ENCODE data around the gene SORL1. TPM values are rescaled to one million over a fixed set of nuclear protein-coding genes. Genes with fewer than 3 reads are reported as not detected.
"Not testable (repeated sequence)": the region's sequence is repeated elsewhere in the genome, so short reads cannot be mapped to it uniquely, and the experiment has no call there.

The SORL1 gene
- total RNA-seq, 2 experiments from 2014 or later: 179 to 195 TPM

- ATAC-seq (ENCODE audit: low read depth) (no peak), DNase-seq (no peak)
- POLR2A ChIA-PET: no interaction called here
- Mint-ChIP-seq H3K27me3 (no peaks in the 10 kb centered on the region), H3K36me3 (peaks cover 26% of the 10 kb centered on the region), H3K9me3 (no peaks in the 10 kb centered on the region), H3K4me1 (no peaks in the 10 kb centered on the region), H3K4me3 (no peak overlapping the region), H3K27ac (no peak overlapping the region)
These were observed 182.8 kb downstream of the SORL1 start for GRCh38 chr11:121634889-121635288.

DNA sequence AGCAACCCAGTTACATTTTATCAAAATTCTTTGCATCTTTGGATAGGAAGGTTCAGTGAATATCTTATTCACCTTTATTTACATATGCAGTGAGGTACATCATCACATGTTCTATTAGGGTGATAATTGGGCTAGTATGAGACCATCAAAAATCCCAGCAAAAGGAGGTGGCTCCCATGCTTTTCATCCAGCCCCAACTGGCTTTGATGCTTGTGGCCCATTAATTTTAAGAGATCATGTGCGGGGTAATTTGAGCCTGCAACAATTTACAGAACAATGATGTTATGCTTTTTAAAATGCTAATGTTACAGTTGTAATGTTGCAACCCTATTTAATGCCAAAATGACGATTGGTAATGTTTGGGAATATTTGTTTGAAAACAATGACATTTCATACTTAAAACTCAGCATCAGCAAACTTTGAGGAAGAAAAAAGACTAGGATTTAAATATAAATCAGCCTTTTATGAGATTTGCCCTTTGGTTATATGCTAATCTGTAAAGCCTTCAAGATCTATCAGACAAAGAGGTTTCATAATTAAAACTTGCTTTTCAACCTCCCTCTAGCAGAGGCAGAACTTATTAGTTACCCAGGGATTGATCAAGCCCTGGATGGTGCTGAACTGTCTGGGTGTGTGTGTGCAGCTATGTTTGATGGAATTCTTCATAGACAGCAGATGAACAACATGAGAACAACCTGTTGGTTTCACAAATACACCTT is 184.1 kb downstream of the SORL1 start:
- Mint-ChIP-seq H3K27me3 (no peaks in the 10 kb centered on the region), H3K4me1 (no peaks in the 10 kb centered on the region), H3K36me3 (peaks cover 18% of the 10 kb centered on the region), H3K27ac (no peak overlapping the region), H3K4me3 (no peak overlapping the region), H3K9me3 (no peaks in the 10 kb centered on the region)
- DNase-seq (no peak), ATAC-seq (ENCODE audit: low read depth) (no peak)
- POLR2A ChIA-PET: no interaction called here

- ATAC-seq (ENCODE audit: low read depth) (no peak), DNase-seq (no peak)
- peaks cover 17% of the 10 kb centered on the region for H3K36me3 Mint-ChIP-seq
- no peak overlapping the region for H3K27ac Mint-ChIP-seq
- H3K4me1 Mint-ChIP-seq: no peaks in the 10 kb centered on the region
- no peaks in the 10 kb centered on the region for H3K27me3 Mint-ChIP-seq
- no peak overlapping the region for H3K4me3 Mint-ChIP-seq
- POLR2A ChIA-PET: no interaction called here
- H3K9me3 Mint-ChIP-seq: no peaks in the 10 kb centered on the region
These were observed 184.7 kb downstream of the SORL1 start for GRCh38 chr11:121636800-121637176.

- H3K27me3 Mint-ChIP-seq; H3K9me3 Mint-ChIP-seq; DNase-seq; POLR2A ChIA-PET; ATAC-seq (ENCODE audit: low read depth); H3K4me3 Mint-ChIP-seq; H3K4me1 Mint-ChIP-seq; H3K27ac Mint-ChIP-seq: not testable (repeated sequence)
- H3K36me3 Mint-ChIP-seq: peaks cover 13% of the 10 kb centered on the region
These were observed 185.5 kb downstream of the SORL1 start for GRCh38 chr11:121637587-121637986.

- no peaks in the 10 kb centered on the region for H3K9me3 Mint-ChIP-seq
- no peak overlapping the region for H3K27ac Mint-ChIP-seq
- H3K36me3 Mint-ChIP-seq: no peaks in the 10 kb centered on the region
- DNase-seq (no peak), ATAC-seq (ENCODE audit: low read depth) (no peak)
- no peaks in the 10 kb centered on the region for H3K27me3 Mint-ChIP-seq
- H3K4me1 Mint-ChIP-seq: no peaks in the 10 kb centered on the region
- no peak overlapping the region for H3K4me3 Mint-ChIP-seq
- POLR2A ChIA-PET: no interaction called here
These were observed 191.5 kb downstream of the SORL1 start for GRCh38 chr11:121643479-121644186.

GRCh38 chr11:121644187-121644512 is 192.0 kb downstream of the SORL1 start:
- no peaks in the 10 kb centered on the region for H3K27me3 Mint-ChIP-seq
- ATAC-seq (ENCODE audit: low read depth) (no peak), DNase-seq (no peak)
- H3K4me3 Mint-ChIP-seq: no peak overlapping the region
- no peak overlapping the region for H3K27ac Mint-ChIP-seq
- H3K9me3 Mint-ChIP-seq: no peaks in the 10 kb centered on the region
- POLR2A ChIA-PET: no interaction called here
- no peaks in the 10 kb centered on the region for H3K36me3 Mint-ChIP-seq
- H3K4me1 Mint-ChIP-seq: no peaks in the 10 kb centered on the region

- Mint-ChIP-seq H3K27me3 (no peaks in the 10 kb centered on the region), H3K9me3 (no peaks in the 10 kb centered on the region), H3K36me3 (no peaks in the 10 kb centered on the region), H3K27ac (no peak overlapping the region), H3K4me1 (peaks cover 4% of the 10 kb centered on the region), H3K4me3 (no peak overlapping the region)
- ATAC-seq (ENCODE audit: low read depth) (no peak), DNase-seq (no peak)
- POLR2A ChIA-PET: no interaction called here
These were observed 192.9 kb downstream of the SORL1 start for GRCh38 chr11:121645001-121645400.

DNA sequence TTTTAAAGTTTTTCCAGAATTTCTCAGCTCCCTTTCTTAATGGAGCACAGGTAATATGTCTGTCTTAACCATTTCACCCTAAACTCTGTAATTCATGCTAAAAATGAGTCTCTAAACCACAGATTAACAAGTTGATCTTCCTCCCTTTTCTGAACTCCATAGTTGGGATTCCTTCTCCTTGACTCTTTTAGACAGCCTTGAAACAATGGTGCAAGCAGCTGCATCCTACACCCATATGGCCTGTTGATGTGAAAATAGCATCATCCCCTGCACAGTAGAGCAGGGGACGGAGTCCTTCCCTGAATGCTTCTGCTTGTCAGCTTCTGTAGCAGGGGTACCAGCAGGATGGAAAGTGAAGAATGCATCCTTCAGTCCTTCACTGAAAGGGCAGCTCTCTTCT is 193.5 kb downstream of the SORL1 start:
- no peak for ATAC-seq (ENCODE audit: low read depth)

DNA sequence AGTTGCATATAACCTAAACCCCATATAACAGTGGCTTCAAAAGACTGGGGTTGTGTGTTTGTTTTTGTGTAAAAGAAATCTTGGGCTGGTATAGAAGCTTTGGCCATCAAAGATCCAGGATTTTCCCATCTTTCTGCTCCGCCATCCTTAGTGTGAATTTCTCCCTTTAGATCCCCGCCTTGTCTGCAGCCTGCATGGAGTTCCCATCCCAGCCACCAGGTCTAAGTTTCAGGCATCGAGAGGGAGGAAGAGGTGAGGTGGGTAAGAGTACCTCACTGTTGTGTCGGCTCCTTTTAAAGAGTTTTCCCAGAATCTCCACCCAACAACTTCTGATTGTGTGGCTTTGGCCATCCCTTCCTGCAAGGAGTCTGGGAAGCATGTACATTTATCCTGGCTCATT is 196.2 kb downstream of the SORL1 start:
- H3K4me1 Mint-ChIP-seq: peaks cover 19% of the 10 kb centered on the region
- POLR2A ChIA-PET: no interaction called here
- no peaks in the 10 kb centered on the region for H3K9me3 Mint-ChIP-seq

More for the DNA sequence above, 193.5 kb downstream of the SORL1 start:
- no peaks in the 10 kb centered on the region for H3K27me3 Mint-ChIP-seq
- DNase-seq: no peak
- H3K4me1 Mint-ChIP-seq: peaks cover 10% of the 10 kb centered on the region
- H3K27ac Mint-ChIP-seq: no peak overlapping the region
- H3K36me3 Mint-ChIP-seq: no peaks in the 10 kb centered on the region
- POLR2A ChIA-PET: no interaction called here
- H3K9me3 Mint-ChIP-seq: no peaks in the 10 kb centered on the region
- no peak overlapping the region for H3K4me3 Mint-ChIP-seq

GRCh38 chr11:121649798-121650197 is 197.7 kb downstream of the SORL1 start:
- DNase-seq (no peak), ATAC-seq (ENCODE audit: low read depth) (no peak)
- no peaks in the 10 kb centered on the region for H3K9me3 Mint-ChIP-seq
- H3K36me3 Mint-ChIP-seq: no peaks in the 10 kb centered on the region
- H3K4me1 Mint-ChIP-seq: peaks cover 19% of the 10 kb centered on the region
- no peaks in the 10 kb centered on the region for H3K27me3 Mint-ChIP-seq
- peak overlapping the region; percentile 6 for H3K4me3 Mint-ChIP-seq
- POLR2A ChIA-PET: no interaction called here
- peak overlapping the region; percentile 14 for H3K27ac Mint-ChIP-seq

More for the DNA sequence above, 196.2 kb downstream of the SORL1 start:
- Mint-ChIP-seq H3K4me3 (no peak overlapping the region), H3K27me3 (no peaks in the 10 kb centered on the region), H3K36me3 (no peaks in the 10 kb centered on the region), H3K27ac (no peak overlapping the region)
- ATAC-seq (ENCODE audit: low read depth) (no peak), DNase-seq (no peak)

GRCh38 chr11:121650351-121651256 is 198.5 kb downstream of the SORL1 start:
- H3K4me3 Mint-ChIP-seq: peak overlapping the region; percentile 46
- POLR2A ChIA-PET: interaction anchor here (0.7 kb wide), 1 partner anchor 52 kb away, joined by 3 read pairs; no protein-coding TSS in a partner anchor
- no peak for ATAC-seq (ENCODE audit: low read depth)
- no peak for DNase-seq
- H3K27ac Mint-ChIP-seq: peak overlapping the region; percentile 71
- H3K9me3 Mint-ChIP-seq: no peaks in the 10 kb centered on the region
- peaks cover 4% of the 10 kb centered on the region for H3K27me3 Mint-ChIP-seq
- H3K4me1 Mint-ChIP-seq: peaks cover 23% of the 10 kb centered on the region
- H3K36me3 Mint-ChIP-seq: no peaks in the 10 kb centered on the region

GRCh38 chr11:121651257-121651605 is 199.1 kb downstream of the SORL1 start:
- Mint-ChIP-seq H3K36me3 (no peaks in the 10 kb centered on the region), H3K9me3 (no peaks in the 10 kb centered on the region), H3K4me1 (peaks cover 27% of the 10 kb centered on the region), H3K27ac (no peak overlapping the region), H3K4me3 (no peak overlapping the region), H3K27me3 (peaks cover 7% of the 10 kb centered on the region)
- DNase-seq (no peak), ATAC-seq (ENCODE audit: low read depth) (no peak)
- POLR2A ChIA-PET: interaction anchor here (0.7 kb wide), 1 partner anchor 53 kb away, joined by 3 read pairs; no protein-coding TSS in a partner anchor

DNA sequence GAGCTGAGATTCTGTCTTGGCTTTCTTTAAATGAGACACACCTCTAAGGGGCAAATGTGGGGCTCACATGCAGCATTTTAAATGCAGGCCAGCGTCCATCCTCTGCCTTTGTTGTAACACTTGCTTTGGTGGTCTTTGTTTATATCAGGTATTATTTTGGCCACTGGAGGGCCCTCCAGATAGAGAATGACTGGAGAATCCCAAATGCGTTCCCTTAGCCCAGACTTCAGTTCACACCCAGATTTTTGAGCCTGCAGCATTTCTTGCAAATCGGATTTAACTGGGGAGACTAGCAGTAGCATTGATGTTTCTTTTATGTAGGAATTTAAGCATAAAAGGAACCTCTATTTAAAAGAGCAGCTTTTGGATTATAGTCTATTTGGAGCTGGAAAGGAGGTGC is 200.9 kb downstream of the SORL1 start:
- Mint-ChIP-seq H3K4me3 (no peak overlapping the region), H3K9me3 (no peaks in the 10 kb centered on the region), H3K27ac (no peak overlapping the region), H3K27me3 (peaks cover 7% of the 10 kb centered on the region), H3K4me1 (peaks cover 28% of the 10 kb centered on the region), H3K36me3 (no peaks in the 10 kb centered on the region)
- POLR2A ChIA-PET: no interaction called here
- DNase-seq: no peak
- no peak for ATAC-seq (ENCODE audit: low read depth)
